DOHH2 (cell line): ENCODE measurements around the gene FKBP2.

Experiments
- EZH2phosphoT487 ChIP-seq: fragments of 200-600 bp; sonication (generic); IDR thresholded peaks from 2 replicates; pipeline ENCODE4 v1.6.1; 2017; ENCODE audit warnings: borderline replicate concordance, mild to moderate bottlenecking, antibody characterized with exemption, low read length, moderate library complexity, mixed read lengths
- TF ChIP-seq, protein P1 (sequence below): fragments of 200-600 bp; sonication (generic); IDR thresholded peaks from one replicate; pipeline ENCODE4 v1.5.1; 2014; ENCODE audit warnings: antibody characterized with exemption, mild to moderate bottlenecking, low read depth, low read length; ENCODE audit not compliant: poor library complexity, severe bottlenecking

DNA sequence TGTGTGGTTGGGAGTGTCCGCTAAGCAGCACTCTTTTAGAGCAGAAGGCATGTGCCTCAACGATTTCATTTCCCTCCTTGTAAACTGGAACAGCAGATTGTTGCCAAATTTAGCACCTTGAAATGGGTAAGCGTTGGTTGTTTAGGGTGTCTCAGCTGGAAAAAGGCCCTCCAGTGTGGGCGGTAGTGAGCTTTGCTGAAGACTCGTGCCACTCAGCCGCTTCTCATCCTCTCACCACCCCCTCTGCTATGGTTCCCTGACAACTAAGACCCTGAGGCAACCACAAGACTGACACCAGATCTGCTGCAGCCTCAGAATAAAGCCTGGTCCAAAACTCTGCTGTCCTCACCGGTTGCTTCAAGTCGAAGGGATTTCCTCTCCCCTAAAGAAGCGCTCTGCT, 44.3 kb upstream of the FKBP2 start:
- TF ChIP-seq, protein P1, sequence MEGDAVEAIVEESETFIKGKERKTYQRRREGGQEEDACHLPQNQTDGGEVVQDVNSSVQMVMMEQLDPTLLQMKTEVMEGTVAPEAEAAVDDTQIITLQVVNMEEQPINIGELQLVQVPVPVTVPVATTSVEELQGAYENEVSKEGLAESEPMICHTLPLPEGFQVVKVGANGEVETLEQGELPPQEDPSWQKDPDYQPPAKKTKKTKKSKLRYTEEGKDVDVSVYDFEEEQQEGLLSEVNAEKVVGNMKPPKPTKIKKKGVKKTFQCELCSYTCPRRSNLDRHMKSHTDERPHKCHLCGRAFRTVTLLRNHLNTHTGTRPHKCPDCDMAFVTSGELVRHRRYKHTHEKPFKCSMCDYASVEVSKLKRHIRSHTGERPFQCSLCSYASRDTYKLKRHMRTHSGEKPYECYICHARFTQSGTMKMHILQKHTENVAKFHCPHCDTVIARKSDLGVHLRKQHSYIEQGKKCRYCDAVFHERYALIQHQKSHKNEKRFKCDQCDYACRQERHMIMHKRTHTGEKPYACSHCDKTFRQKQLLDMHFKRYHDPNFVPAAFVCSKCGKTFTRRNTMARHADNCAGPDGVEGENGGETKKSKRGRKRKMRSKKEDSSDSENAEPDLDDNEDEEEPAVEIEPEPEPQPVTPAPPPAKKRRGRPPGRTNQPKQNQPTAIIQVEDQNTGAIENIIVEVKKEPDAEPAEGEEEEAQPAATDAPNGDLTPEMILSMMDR: no peak
- TF ChIP-seq EZH2phosphoT487: no peak
